ENCODE measurements around the gene DCP2.
"Not testable (repeated sequence)": the region's sequence is repeated elsewhere in the genome, so short reads cannot be mapped to it uniquely, and the experiment has no call there.

The DCP2 gene

DNA sequence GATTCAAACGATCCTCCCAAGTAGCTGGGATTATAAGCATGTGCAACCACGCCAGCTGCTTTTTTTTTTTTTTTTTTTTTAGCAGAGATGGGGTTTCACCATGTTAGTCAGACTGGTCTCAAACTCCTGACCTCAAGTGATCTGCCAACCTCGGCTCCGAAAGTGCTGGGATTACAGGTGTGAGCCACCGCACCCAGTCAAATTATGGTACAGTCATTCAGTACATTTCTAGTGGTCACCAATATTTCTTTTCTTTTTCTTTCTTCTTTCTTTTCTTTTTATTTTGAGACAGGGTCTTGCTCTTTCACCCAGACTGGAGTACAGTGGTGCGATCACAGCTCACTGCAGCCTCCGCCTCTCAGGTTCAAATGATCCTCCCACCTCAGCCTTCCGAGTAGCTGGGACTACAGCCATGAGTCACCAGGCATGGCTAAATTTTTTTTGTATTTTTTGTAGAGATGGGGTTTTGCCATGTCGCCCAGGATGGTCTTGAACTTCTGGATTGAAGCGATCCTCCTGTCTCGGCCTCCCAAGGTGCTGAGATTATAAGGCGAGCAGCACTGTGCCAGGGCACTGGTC is 25.4 kb upstream of the DCP2 start:
- no peaks in the 10 kb centered on the region for H3K27me3 ChIP-seq (ENCODE audit: insufficient read depth, low read length)
- H3K36me3 ChIP-seq (ENCODE audit: insufficient read depth, low read depth, low read length): no peaks in the 10 kb centered on the region
- H3K4me3 ChIP-seq (ENCODE audit: low read length): no peak overlapping the region
- H3K27ac ChIP-seq (ENCODE audit: low read length): no peak overlapping the region
- H3K4me1 ChIP-seq (ENCODE audit: insufficient read depth, low read length): no peaks in the 10 kb centered on the region
- H3K9ac ChIP-seq (ENCODE audit: low read depth, low read length): no peak overlapping the region
- H3K9me3 ChIP-seq (ENCODE audit: insufficient read depth, low read depth, low read length): no peaks in the 10 kb centered on the region

- Histone ChIP-seq H3K36me3 (ENCODE audit: insufficient read depth, low read depth, low read length) (no peaks in the 10 kb centered on the region), H3K9ac (ENCODE audit: low read depth, low read length) (no peak overlapping the region), H3K4me1 (ENCODE audit: insufficient read depth, low read length) (peaks cover 5% of the 10 kb centered on the region; the same call in 1 of the 2 replicates), H3K9me3 (ENCODE audit: insufficient read depth, low read depth, low read length) (no peaks in the 10 kb centered on the region), H3K27ac (ENCODE audit: low read length) (no peak overlapping the region), H3K27me3 (ENCODE audit: insufficient read depth, low read length) (no peaks in the 10 kb centered on the region), H3K4me3 (ENCODE audit: low read length) (no peak overlapping the region)
These were observed 20.0 kb upstream of the DCP2 start for GRCh38 chr5:112956606-112957005.

- peaks cover 5% of the 10 kb centered on the region; the same call in 1 of the 2 replicates for H3K4me1 ChIP-seq (ENCODE audit: insufficient read depth, low read length)
- no peak overlapping the region for H3K9ac ChIP-seq (ENCODE audit: low read depth, low read length)
- H3K27ac ChIP-seq (ENCODE audit: low read length): no peak overlapping the region
- no peaks in the 10 kb centered on the region for H3K27me3 ChIP-seq (ENCODE audit: insufficient read depth, low read length)
- H3K9me3 ChIP-seq (ENCODE audit: insufficient read depth, low read depth, low read length): no peaks in the 10 kb centered on the region
- no peaks in the 10 kb centered on the region for H3K36me3 ChIP-seq (ENCODE audit: insufficient read depth, low read depth, low read length)
- no peak overlapping the region for H3K4me3 ChIP-seq (ENCODE audit: low read length)
These were observed 19.4 kb upstream of the DCP2 start for GRCh38 chr5:112957036-112957808.

DNA sequence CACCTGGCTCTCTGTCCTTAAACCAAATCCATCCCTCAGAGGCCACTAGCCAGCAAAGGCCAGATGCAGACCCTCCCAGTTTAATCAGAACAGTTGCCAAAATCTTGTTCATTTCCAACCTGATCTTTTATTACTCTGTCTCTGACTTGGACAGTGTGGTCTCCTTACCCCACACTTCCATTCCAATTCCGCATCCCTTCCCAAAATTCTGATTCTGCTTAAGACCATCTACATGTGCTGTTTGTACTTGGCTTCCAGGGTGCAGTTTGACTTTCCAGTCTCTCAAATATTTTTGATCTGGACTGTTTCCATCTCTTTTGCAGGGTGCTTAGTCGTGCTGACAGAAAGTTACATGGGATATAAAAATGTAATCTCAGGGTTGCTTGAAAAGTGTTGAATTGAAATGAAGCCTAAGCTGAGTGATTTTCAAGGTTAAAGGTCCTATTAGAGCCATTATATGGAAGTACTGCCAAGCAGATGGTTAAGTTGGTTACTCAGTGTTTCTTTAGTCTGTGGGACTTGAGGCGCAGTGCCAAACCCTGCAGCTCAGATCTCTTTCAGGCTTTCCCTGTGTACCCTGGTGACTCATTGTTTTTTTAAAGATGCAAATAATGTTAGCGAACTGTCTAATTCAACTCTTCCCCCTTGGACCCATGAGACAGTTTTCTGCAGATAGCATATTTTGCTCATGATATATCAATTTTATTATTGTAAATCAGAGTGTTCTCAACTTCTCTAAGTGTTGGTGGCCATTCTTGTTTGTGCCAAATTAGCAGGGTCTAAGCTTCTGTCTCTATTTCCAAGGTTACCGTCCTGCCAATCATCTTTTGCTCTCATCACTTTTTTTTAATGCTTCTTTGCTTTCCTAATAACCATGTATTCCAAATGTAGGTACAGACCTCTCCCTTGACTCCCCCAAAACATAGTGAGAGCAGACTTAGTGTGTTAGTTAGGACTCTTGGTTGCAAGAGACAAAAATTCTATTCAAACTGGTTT is 18.2 kb upstream of the DCP2 start:
- no peak overlapping the region for H3K9ac ChIP-seq (ENCODE audit: low read depth, low read length)
- H3K4me1 ChIP-seq (ENCODE audit: insufficient read depth, low read length): peaks cover 5% of the 10 kb centered on the region; the same call in 1 of the 2 replicates
- no peaks in the 10 kb centered on the region for H3K9me3 ChIP-seq (ENCODE audit: insufficient read depth, low read depth, low read length)
- no peak overlapping the region for H3K4me3 ChIP-seq (ENCODE audit: low read length)
- no peaks in the 10 kb centered on the region for H3K27me3 ChIP-seq (ENCODE audit: insufficient read depth, low read length)
- no peak overlapping the region for H3K27ac ChIP-seq (ENCODE audit: low read length)
- H3K36me3 ChIP-seq (ENCODE audit: insufficient read depth, low read depth, low read length): no peaks in the 10 kb centered on the region

- not testable (repeated sequence) for H3K27me3 ChIP-seq (ENCODE audit: insufficient read depth, low read length); H3K4me3 ChIP-seq (ENCODE audit: low read length); H3K4me1 ChIP-seq (ENCODE audit: insufficient read depth, low read length); H3K9ac ChIP-seq (ENCODE audit: low read depth, low read length); H3K36me3 ChIP-seq (ENCODE audit: insufficient read depth, low read depth, low read length); H3K27ac ChIP-seq (ENCODE audit: low read length); H3K9me3 ChIP-seq (ENCODE audit: insufficient read depth, low read depth, low read length)
These were observed 16.7 kb upstream of the DCP2 start for GRCh38 chr5:112959872-112960271.

DNA sequence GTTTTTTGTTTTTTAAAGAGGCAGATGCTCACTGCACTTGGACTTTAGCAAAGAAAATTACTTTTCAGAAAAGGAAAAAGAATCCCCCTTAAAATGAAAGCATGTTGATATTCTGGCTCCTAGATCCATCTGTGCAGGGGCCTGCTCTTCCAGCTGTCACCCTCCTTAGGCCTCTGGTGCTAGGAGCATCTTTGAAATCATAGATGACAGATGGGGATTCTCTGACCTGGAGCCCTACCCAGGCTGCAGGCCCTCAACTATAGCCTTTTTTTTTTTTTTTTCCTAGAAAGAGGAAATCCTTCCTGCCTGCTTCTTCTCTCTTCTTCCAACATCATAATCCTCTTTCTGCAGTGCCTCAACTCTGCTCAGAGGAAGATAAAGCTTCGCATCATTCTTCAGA is 16.3 kb upstream of the DCP2 start:
- H3K36me3 ChIP-seq (ENCODE audit: insufficient read depth, low read depth, low read length): no peaks in the 10 kb centered on the region
- H3K4me1 ChIP-seq (ENCODE audit: insufficient read depth, low read length): peaks cover 5% of the 10 kb centered on the region; the same call in 1 of the 2 replicates
- no peak overlapping the region for H3K27ac ChIP-seq (ENCODE audit: low read length)
- no peaks in the 10 kb centered on the region for H3K9me3 ChIP-seq (ENCODE audit: insufficient read depth, low read depth, low read length)
- no peak overlapping the region for H3K4me3 ChIP-seq (ENCODE audit: low read length)
- no peak overlapping the region for H3K9ac ChIP-seq (ENCODE audit: low read depth, low read length)
- H3K27me3 ChIP-seq (ENCODE audit: insufficient read depth, low read length): no peaks in the 10 kb centered on the region

DNA sequence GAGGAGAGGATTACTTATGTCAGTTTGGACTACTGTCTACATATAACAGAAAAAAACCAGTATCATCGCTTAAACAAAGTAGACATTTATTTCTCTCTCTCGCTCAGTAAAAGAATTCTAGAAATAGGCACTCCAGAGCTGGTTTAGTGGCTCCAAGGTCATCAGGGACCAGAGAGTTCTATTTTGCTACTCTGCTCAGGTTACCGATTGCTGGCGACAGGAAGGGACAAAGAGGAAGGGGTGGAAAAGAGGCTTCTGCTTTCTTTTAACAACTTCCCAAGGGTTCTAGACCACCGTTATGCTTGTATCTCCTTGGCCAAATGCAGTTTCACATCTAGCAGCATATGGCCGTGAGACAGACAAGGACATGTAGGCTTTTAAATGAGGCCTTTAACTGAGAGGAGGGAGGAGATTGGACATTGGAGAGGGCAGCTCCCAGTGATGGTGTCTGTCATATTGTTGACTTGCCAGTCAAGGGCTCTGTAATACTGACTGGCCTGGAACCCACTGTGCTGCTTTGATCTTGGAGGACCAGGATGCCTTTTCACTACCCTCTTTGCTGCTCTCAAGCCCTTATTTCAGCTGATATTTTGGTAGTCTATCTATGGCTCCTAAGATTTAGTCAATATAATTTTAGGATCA is 15.6 kb upstream of the DCP2 start:
- Histone ChIP-seq H3K4me3 (ENCODE audit: low read length) (no peak overlapping the region), H3K36me3 (ENCODE audit: insufficient read depth, low read depth, low read length) (no peaks in the 10 kb centered on the region), H3K27ac (ENCODE audit: low read length) (no peak overlapping the region), H3K9ac (ENCODE audit: low read depth, low read length) (no peak overlapping the region), H3K4me1 (ENCODE audit: insufficient read depth, low read length) (peaks cover 5% of the 10 kb centered on the region; the same call in 1 of the 2 replicates), H3K9me3 (ENCODE audit: insufficient read depth, low read depth, low read length) (no peaks in the 10 kb centered on the region), H3K27me3 (ENCODE audit: insufficient read depth, low read length) (no peaks in the 10 kb centered on the region)

DNA sequence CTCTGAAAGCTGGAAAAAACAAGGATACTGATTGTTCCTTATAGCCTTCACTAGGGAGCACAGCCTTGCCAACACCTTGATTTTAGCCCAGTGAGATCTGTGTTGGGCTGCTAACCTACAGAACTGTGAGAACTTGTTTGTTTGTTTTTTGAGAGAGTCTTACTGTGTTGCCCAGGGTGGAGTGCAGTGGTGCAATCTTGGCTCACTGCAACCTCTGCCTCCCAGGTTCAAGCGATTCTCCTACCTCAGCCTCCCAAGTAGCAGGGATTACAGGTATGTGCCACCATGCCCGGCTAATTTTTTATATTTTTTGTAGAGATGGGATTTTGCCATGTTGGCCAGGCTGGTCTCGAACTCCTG is 13.2 kb upstream of the DCP2 start:
- not testable (repeated sequence) for H3K27ac ChIP-seq (ENCODE audit: low read length); H3K36me3 ChIP-seq (ENCODE audit: insufficient read depth, low read depth, low read length); H3K9me3 ChIP-seq (ENCODE audit: insufficient read depth, low read depth, low read length); H3K27me3 ChIP-seq (ENCODE audit: insufficient read depth, low read length); H3K4me3 ChIP-seq (ENCODE audit: low read length); H3K4me1 ChIP-seq (ENCODE audit: insufficient read depth, low read length); H3K9ac ChIP-seq (ENCODE audit: low read depth, low read length)

DNA sequence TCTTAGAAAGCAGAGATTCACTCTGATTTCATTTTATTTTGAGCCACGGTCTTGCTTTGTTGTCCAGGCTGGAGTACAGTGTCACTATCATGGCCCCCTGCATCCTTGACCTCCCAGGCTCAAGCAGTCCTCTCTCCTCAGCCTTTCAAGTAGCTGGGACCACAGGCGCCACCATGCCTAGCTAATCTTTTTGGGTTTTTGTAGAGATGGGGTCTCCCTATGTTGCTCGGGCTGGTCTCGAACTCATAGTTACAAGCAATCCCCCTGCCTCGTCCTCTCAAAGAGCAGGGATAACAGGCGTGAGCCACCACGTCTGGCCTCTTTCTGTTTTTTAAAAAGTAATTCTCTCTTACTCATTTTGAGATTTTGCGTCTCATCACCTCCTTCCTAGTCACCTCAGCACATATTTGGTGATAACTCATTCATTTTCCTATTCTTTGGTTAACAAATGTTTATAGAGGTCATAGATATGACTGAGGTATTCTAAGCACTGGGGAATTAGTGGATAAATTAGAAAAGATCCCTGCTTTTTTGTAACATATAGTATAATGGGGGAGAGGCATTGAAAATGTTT is 10.8 kb upstream of the DCP2 start:
- Histone ChIP-seq H3K9me3 (ENCODE audit: insufficient read depth, low read depth, low read length) (no peaks in the 10 kb centered on the region), H3K4me1 (ENCODE audit: insufficient read depth, low read length) (peaks cover 11% of the 10 kb centered on the region; the same call in 1 of the 2 replicates), H3K4me3 (ENCODE audit: low read length) (no peak overlapping the region), H3K36me3 (ENCODE audit: insufficient read depth, low read depth, low read length) (no peaks in the 10 kb centered on the region), H3K9ac (ENCODE audit: low read depth, low read length) (no peak overlapping the region), H3K27ac (ENCODE audit: low read length) (no peak overlapping the region), H3K27me3 (ENCODE audit: insufficient read depth, low read length) (no peaks in the 10 kb centered on the region)

- Histone ChIP-seq H3K4me1 (ENCODE audit: insufficient read depth, low read length) (peaks cover 11% of the 10 kb centered on the region; the same call in 1 of the 2 replicates), H3K27me3 (ENCODE audit: insufficient read depth, low read length) (no peaks in the 10 kb centered on the region), H3K4me3 (ENCODE audit: low read length) (no peak overlapping the region), H3K27ac (ENCODE audit: low read length) (no peak overlapping the region), H3K9me3 (ENCODE audit: insufficient read depth, low read depth, low read length) (no peaks in the 10 kb centered on the region), H3K9ac (ENCODE audit: low read depth, low read length) (no peak overlapping the region), H3K36me3 (ENCODE audit: insufficient read depth, low read depth, low read length) (no peaks in the 10 kb centered on the region)
These were observed 9.0 kb upstream of the DCP2 start for GRCh38 chr5:112967520-112968083.
